Right cardiac atrium (tissue), 5 donors: ENCODE data around the gene RASSF5. TPM values are rescaled to one million over a fixed set of nuclear protein-coding genes. Genes with fewer than 3 reads are reported as not detected.
A peak's percentile ranks its signal among the peaks of the same experiment; 100 is the strongest.

ENCODE experiments used
- ATAC-seq, 2 donors: fragments of 200-7000 bp; cut with Tn5 transposase; one replicate each; pipeline versions ENCODE4 v1.8.0 to v1.9.1; 2020; ENCODE audit warnings: moderate library complexity in 2 of 2, mild to moderate bottlenecking in 1 of 2
- DNase-seq, 3 donors: peaks; one replicate each; pipeline ENCODE4 v3.0.0-alpha.2; 2020
- H3K27ac ChIP-seq: one replicate; pipeline ENCODE4 v1.5.1; 2013; ENCODE audit warnings: mild to moderate bottlenecking, low read length, control low read depth, moderate library complexity
- H3K27me3 ChIP-seq: one replicate; pipeline ENCODE4 v1.6.1; 2013; ENCODE audit not compliant: control insufficient read depth, insufficient read depth
- H3K4me1 ChIP-seq: one replicate; pipeline ENCODE4 v1.6.1; 2013; ENCODE audit warnings: low read length; ENCODE audit not compliant: control insufficient read depth, insufficient read depth
- H3K4me3 ChIP-seq: one replicate; pipeline ENCODE4 v1.5.1; 2013; ENCODE audit warnings: low read length, control low read depth
- H3K9me3 ChIP-seq: one replicate; pipeline ENCODE4 v1.6.1; 2013; ENCODE audit warnings: low read length; ENCODE audit not compliant: control insufficient read depth
- WGBS: extraction: QIAGEN DNeasy Blood & Tissue Kit; methylation state at CpG from one replicate; pipeline ENCODE4 v1.1.7; 2013; 5-methylcytosine and 5-hydroxymethylcytosine counted together
- intact Hi-C, 4 donors: fragments of 100-400 bp; cut with DNase I; formaldehyde crosslinking; loops; one replicate each; pipeline versions ENCODE4 v1.11.0 to v1.14.0; 2022 to 2023
- polyA plus RNA-seq: library from polyadenylated mRNA; stranded (reverse); fragments of 200-250 nt; gene quantifications from one replicate; pipeline ENCODE4 v1.2.3, GENCODE V29; 2013
- total RNA-seq, 4 donors: library from RNA; stranded (reverse); fragmentation: NEBNext Ultra II Directional; extraction: Animal tissue kit (Norgen Biotek cat#: 25700); gene quantifications; one replicate each; pipeline ENCODE4 v1.2.1, GENCODE V29; 2021
- donor health status: healthy with polysubstance abuse.
- donor health status: DM: no; HTN: yes; CAD: no.
- donor health status: DM: no; HTN: no; CAD: no.
- donor health status: DM: no; HTN: yes; CAD: no; lungs with severe emphysema.
- donor health status: DM: yes; HTN: yes; CAD: no.

The RASSF5 gene
- total and polyA plus RNA-seq, 5 donors = 9.3 to 29.0 (median 19.8) TPM

GRCh38 chr1:206486995-206487788, 20.1 kb upstream of the RASSF5 start:
- no peak overlapping the region for H3K4me3 ChIP-seq
- intact Hi-C loops = loop anchor here in 1 of 4 donors (10.0 kb wide), 1 partner anchor 428 kb away; no protein-coding TSS in a partner anchor
- WGBS = 47% methylated on average over 15 of the region's 15 CpGs
- H3K4me1 ChIP-seq = no peaks in the 10 kb centered on the region
- ATAC-seq = peak; percentile 49 to 72
- DNase-seq = peak in 1 of 3 donors; percentile 61
- peak overlapping the region; percentile 32 for H3K27ac ChIP-seq
- no peaks in the 10 kb centered on the region for H3K9me3 ChIP-seq
- H3K27me3 ChIP-seq = no peaks in the 10 kb centered on the region

GRCh38 chr1:206487970-206488369, 19.4 kb upstream of the RASSF5 start:
- no peak for ATAC-seq
- DNase-seq = no peak
- 89% methylated on average over 7 of the region's 7 CpGs for WGBS
- H3K4me3 ChIP-seq = no peak overlapping the region
- intact Hi-C loops = loop anchor here in 1 of 4 donors (10.0 kb wide), 1 partner anchor 427 kb away; no protein-coding TSS in a partner anchor
- H3K27ac ChIP-seq = no peak overlapping the region
- H3K27me3 ChIP-seq = no peaks in the 10 kb centered on the region
- H3K9me3 ChIP-seq = no peaks in the 10 kb centered on the region
- no peaks in the 10 kb centered on the region for H3K4me1 ChIP-seq

GRCh38 chr1:206488466-206488865, 18.9 kb upstream of the RASSF5 start:
- intact Hi-C loops = loop anchor here in 1 of 4 donors (10.0 kb wide), 1 partner anchor 426 kb away; no protein-coding TSS in a partner anchor
- H3K9me3 ChIP-seq = no peaks in the 10 kb centered on the region
- no peak for ATAC-seq
- H3K4me1 ChIP-seq = no peaks in the 10 kb centered on the region
- DNase-seq = no peak
- H3K27me3 ChIP-seq = no peaks in the 10 kb centered on the region
- H3K4me3 ChIP-seq = no peak overlapping the region
- H3K27ac ChIP-seq = no peak overlapping the region
- 84% methylated on average over 3 of the region's 3 CpGs for WGBS

- ATAC-seq = peak; percentile 81 to 82
- intact Hi-C loops = loop anchor here in 3 of 4 donors (2.0 to 10.0 kb wide), 3 partner anchors 92 to 425 kb away; no protein-coding TSS in a partner anchor
These were observed 17.2 kb upstream of the RASSF5 start for GRCh38 chr1:206489980-206490770.

GRCh38 chr1:206490771-206491405, 16.4 kb upstream of the RASSF5 start:
- DNase-seq (peak in 1 of 3 donors; percentile 25), ATAC-seq (no peak)
- intact Hi-C loops = loop anchor here in 3 of 4 donors (2.0 to 5.0 kb wide), 2 partner anchors 91 to 92 kb away; no protein-coding TSS in a partner anchor
- H3K27ac ChIP-seq = no peak overlapping the region
- WGBS = 66% methylated on average over 12 of the region's 12 CpGs
- no peaks in the 10 kb centered on the region for H3K9me3 ChIP-seq
- H3K4me1 ChIP-seq = peaks cover 8% of the 10 kb centered on the region
- H3K27me3 ChIP-seq = no peaks in the 10 kb centered on the region
- no peak overlapping the region for H3K4me3 ChIP-seq

More at GRCh38 chr1:206489980-206490770, 17.2 kb upstream of the RASSF5 start:
- Histone ChIP-seq H3K27me3 (no peaks in the 10 kb centered on the region), H3K27ac (no peak overlapping the region), H3K4me1 (peaks cover 3% of the 10 kb centered on the region), H3K4me3 (no peak overlapping the region), H3K9me3 (no peaks in the 10 kb centered on the region)
- peak; percentile 76 to 93 (median 90) for DNase-seq
- WGBS = 45% methylated on average over 22 of the region's 22 CpGs

- H3K27ac ChIP-seq = no peak overlapping the region
- peaks cover 15% of the 10 kb centered on the region for H3K4me1 ChIP-seq
- WGBS = 90% methylated on average over 4 of the region's 4 CpGs
- H3K27me3 ChIP-seq = no peaks in the 10 kb centered on the region
- no peak for DNase-seq
- no peaks in the 10 kb centered on the region for H3K9me3 ChIP-seq
- no peak overlapping the region for H3K4me3 ChIP-seq
- ATAC-seq = no peak
- intact Hi-C loops = loop anchor here (2.0 to 5.0 kb wide), 3 partner anchors 91 to 93 kb away; no protein-coding TSS in a partner anchor
These were observed 15.7 kb upstream of the RASSF5 start for GRCh38 chr1:206491616-206492015.

- intact Hi-C loops = loop anchor here in 3 of 4 donors (2.0 to 5.0 kb wide), 2 partner anchors 90 to 92 kb away; no protein-coding TSS in a partner anchor
- Histone ChIP-seq H3K27me3 (no peaks in the 10 kb centered on the region), H3K4me3 (no peak overlapping the region), H3K4me1 (peaks cover 19% of the 10 kb centered on the region), H3K9me3 (no peaks in the 10 kb centered on the region), H3K27ac (no peak overlapping the region)
- DNase-seq = no peak
- no peak for ATAC-seq
- WGBS = 96% methylated on average over 10 of the region's 10 CpGs
These were observed 14.7 kb upstream of the RASSF5 start for GRCh38 chr1:206492589-206492988.

- H3K9me3 ChIP-seq = no peaks in the 10 kb centered on the region
- ATAC-seq (no peak), DNase-seq (no peak)
- peaks cover 19% of the 10 kb centered on the region for H3K4me1 ChIP-seq
- no peak overlapping the region for H3K27ac ChIP-seq
- no peak overlapping the region for H3K4me3 ChIP-seq
- intact Hi-C loops = loop anchor here in 3 of 4 donors (2.0 to 5.0 kb wide), 2 partner anchors 89 to 92 kb away; no protein-coding TSS in a partner anchor
- H3K27me3 ChIP-seq = no peaks in the 10 kb centered on the region
- 94% methylated on average over 9 of the region's 9 CpGs for WGBS
These were observed 14.1 kb upstream of the RASSF5 start for GRCh38 chr1:206493279-206493678.

- H3K27me3 ChIP-seq = no peaks in the 10 kb centered on the region
- H3K4me3 ChIP-seq = no peak overlapping the region
- DNase-seq = no peak
- no peak for ATAC-seq
- H3K9me3 ChIP-seq = no peaks in the 10 kb centered on the region
- 57% methylated on average over 6 of the region's 6 CpGs for WGBS
- no peak overlapping the region for H3K27ac ChIP-seq
- peaks cover 19% of the 10 kb centered on the region for H3K4me1 ChIP-seq
- intact Hi-C loops = no loop called here
These were observed 12.3 kb upstream of the RASSF5 start for GRCh38 chr1:206495011-206495461.

GRCh38 chr1:206495493-206496046, 11.8 kb upstream of the RASSF5 start:
- no peaks in the 10 kb centered on the region for H3K27me3 ChIP-seq
- intact Hi-C loops = no loop called here
- peak; percentile 6 to 22 for ATAC-seq

More at GRCh38 chr1:206495493-206496046, 11.8 kb upstream of the RASSF5 start:
- Histone ChIP-seq H3K4me1 (peaks cover 19% of the 10 kb centered on the region), H3K4me3 (no peak overlapping the region), H3K9me3 (no peaks in the 10 kb centered on the region), H3K27ac (peak overlapping the region; percentile 15)
- WGBS = 26% methylated on average over 3 of the region's 3 CpGs
- no peak for DNase-seq
